SK-N-SH (cell line): ENCODE data around the gene ERC2. TPM values are rescaled to one million over a fixed set of nuclear protein-coding genes. Genes with fewer than 3 reads are reported as not detected.

Experiments
- CTCF ChIA-PET: fragments of 300-600, 350-600 bp; formaldehyde crosslinking; extraction: SDS; loops from one replicate; lab custom pipeline; 2021; lab: Yijun Ruan, JAX
- POLR2A ChIA-PET: fragments of 350-600 bp; sonication (Branson Sonifier 250); formaldehyde crosslinking; extraction: SDS; loops from one replicate; lab custom pipeline; 2020; ENCODE audit warnings: antibody characterized with exemption, inconsistent platforms; lab: Yijun Ruan, JAX
- DNase-seq: peaks from one replicate; pipeline ENCODE4 v3.0.0; 2012
- H2AFZ ChIP-seq: fragments of 200-600 bp; sonication (generic); 2 replicates; pipeline ENCODE4 v1.8.1; 2016; ENCODE audit warnings: antibody characterized with exemption, mild to moderate bottlenecking, low read depth
- H3F3A ChIP-seq: fragments of 200-600 bp; sonication (generic); replicated peaks from 2 replicates; pipeline ENCODE3; 2016; ENCODE audit warnings: antibody characterized with exemption, mild to moderate bottlenecking; ENCODE audit not compliant: insufficient read depth
- H3K27ac ChIP-seq, 2 experiments: fragments of 200-500 bp in 1 of 2; fragments of 200-600 bp in 1 of 2; sonication (Bioruptor generic) in 1 of 2; sonication (generic), shearing (Covaris generic) in 1 of 2; 2 replicates each; pipeline versions ENCODE4 v1.5.1 to v1.6.1; 2014 to 2016; ENCODE audit warnings: low read depth in 2 of 2, inconsistent platforms in 1 of 2, low read length in 1 of 2, mild to moderate bottlenecking in 1 of 2, mixed read lengths in 1 of 2
- H3K27me3 ChIP-seq: fragments of 200-600 bp; sonication (generic), shearing (Covaris generic); 2 replicates; pipeline ENCODE4 v1.6.1; 2016; ENCODE audit warnings: mixed run types; ENCODE audit not compliant: insufficient read depth
- H3K36me3 ChIP-seq, 2 experiments: fragments of 200-500 bp in 1 of 2; fragments of 200-600 bp in 1 of 2; sonication (Bioruptor generic) in 1 of 2; sonication (generic) in 1 of 2; replicated peaks in 1 of 2; 2 replicates each; pipeline versions ENCODE3 to v1.5.1; 2014 to 2016; ENCODE audit warnings: low read length in 1 of 2, mild to moderate bottlenecking in 1 of 2; ENCODE audit not compliant: insufficient read depth in 2 of 2, control insufficient read depth in 1 of 2
- H3K4me1 ChIP-seq, 2 experiments: fragments of 200-500 bp in 1 of 2; fragments of 200-600 bp in 1 of 2; sonication (Bioruptor generic) in 1 of 2; sonication (generic), shearing (Covaris generic) in 1 of 2; 2 replicates each; pipeline versions ENCODE4 v1.5.1 to v1.6.1; 2014 to 2016; ENCODE audit warnings: low read depth in 1 of 2, low read length in 1 of 2, mixed run types in 1 of 2; ENCODE audit not compliant: insufficient read depth in 2 of 2, control insufficient read depth in 1 of 2
- H3K4me2 ChIP-seq: fragments of 200-600 bp; sonication (generic), shearing (Covaris generic); 2 replicates; pipeline ENCODE4 v1.6.1; 2017; ENCODE audit warnings: mixed run types
- H3K4me3 ChIP-seq, 2 experiments: fragments of 200-500 bp in 1 of 2; fragments of 200-600 bp in 1 of 2; sonication (Bioruptor generic) in 1 of 2; sonication (generic), shearing (Covaris generic) in 1 of 2; 2 replicates each; pipeline versions ENCODE4 v1.5.1 to v1.8.1; 2014 to 2016; ENCODE audit warnings: low read depth in 2 of 2, inconsistent platforms in 1 of 2, low read length in 1 of 2, mild to moderate bottlenecking in 1 of 2, mixed read lengths in 1 of 2, moderate library complexity in 1 of 2
- H3K79me2 ChIP-seq: fragments of 200-600 bp; sonication (generic); 2 replicates; pipeline ENCODE4 v1.8.1; 2017; ENCODE audit warnings: mild to moderate bottlenecking; ENCODE audit not compliant: insufficient read depth
- H3K9ac ChIP-seq: fragments of 200-600 bp; sonication (generic); 2 replicates; pipeline ENCODE4 v1.6.1; 2017; ENCODE audit warnings: mixed run types
- H3K9me2 ChIP-seq: fragments of 200-600 bp; sonication (generic); 2 replicates; pipeline ENCODE4 v1.6.1; 2017; ENCODE audit warnings: mixed run types
- H3K9me3 ChIP-seq: fragments of 200-600 bp; sonication (generic); 2 replicates; pipeline ENCODE4 v1.6.1; 2017; ENCODE audit warnings: mixed run types, mild to moderate bottlenecking, moderate library complexity
- H4K20me1 ChIP-seq: fragments of 200-600 bp; sonication (generic); 2 replicates; pipeline ENCODE4 v1.6.1; 2017; ENCODE audit warnings: mild to moderate bottlenecking, mixed run types; ENCODE audit not compliant: insufficient read depth
- EZH2phosphoT487 ChIP-seq: fragments of 200-600 bp; sonication (generic); IDR thresholded peaks from 2 replicates; pipeline ENCODE4 v1.6.1; 2017; ENCODE audit warnings: low read depth, mixed run types, mild to moderate bottlenecking, antibody characterized with exemption, moderate library complexity, borderline replicate concordance
- FOXJ3 ChIP-seq: sonication (generic); formaldehyde crosslinking; IDR thresholded peaks from 2 replicates; pipeline ENCODE4 v1.5.1; 2020; ENCODE audit warnings: mild to moderate bottlenecking, missing genetic modification reagents
- FOXM1 ChIP-seq: IDR thresholded peaks from 2 replicates; pipeline ENCODE4 v1.4.0; 2012; ENCODE audit warnings: low read depth, mild to moderate bottlenecking
- GABPA ChIP-seq: IDR thresholded peaks from 2 replicates; pipeline ENCODE4 v1.4.0; 2012; ENCODE audit warnings: low read depth, mild to moderate bottlenecking
- PBX3 ChIP-seq: IDR thresholded peaks from 2 replicates; pipeline ENCODE4; 2012
- RCOR1 ChIP-seq: fragments of 150-350 bp; IDR thresholded peaks from 2 replicates; pipeline ENCODE4 v1.6.1; 2017; ENCODE audit warnings: antibody characterized with exemption, low read length
- REST ChIP-seq: IDR thresholded peaks from 2 replicates; pipeline ENCODE4 v1.6.1; 2012; ENCODE audit warnings: mild to moderate bottlenecking, low read depth, low read length, moderate library complexity
- RXRA ChIP-seq: IDR thresholded peaks from 2 replicates; pipeline ENCODE4 v1.4.0; 2012; ENCODE audit warnings: low read depth, mild to moderate bottlenecking, borderline replicate concordance
- SIN3A ChIP-seq: IDR thresholded peaks from 2 replicates; pipeline ENCODE4 v1.6.1; 2012; ENCODE audit warnings: low read depth, mild to moderate bottlenecking, low read length, moderate library complexity, borderline replicate concordance
- TCF12 ChIP-seq: IDR thresholded peaks from 2 replicates; pipeline ENCODE4 v1.4.0; 2012
- TEAD4 ChIP-seq: IDR thresholded peaks from 2 replicates; pipeline ENCODE4 v1.4.0; 2012; ENCODE audit warnings: mild to moderate bottlenecking, borderline replicate concordance; ENCODE audit not compliant: insufficient read depth
- WGBS: methylation state at CpG from one replicate; pipeline ENCODE4 v1.1.6; 2017; ENCODE audit warnings: low lambda C conversion rate; 5-methylcytosine and 5-hydroxymethylcytosine counted together
- polyA plus RNA-seq, 3 experiments: library from polyadenylated mRNA; depleted of rRNA; stranded (reverse); fragments of >200 nt; gene quantifications; 2 replicates each; pipeline ENCODE4 v1.2.3, GENCODE V29; 2012

The ERC2 gene
- polyA plus RNA-seq, 1 of the 3 experiments (the other 2 are of a cell fraction) = 1.6 TPM

GRCh38 chr3:55498520-55498919 is 969.7 kb downstream of the ERC2 start:
- Histone ChIP-seq H3F3A (no peaks in the 10 kb centered on the region), H3K36me3 (no peaks in the 10 kb centered on the region), H3K9ac (no peak overlapping the region), H3K9me2 (no peaks in the 10 kb centered on the region), H4K20me1 (no peaks in the 10 kb centered on the region), H3K27ac (no peak overlapping the region), H3K4me1 (no peaks in the 10 kb centered on the region), H3K9me3 (no peaks in the 10 kb centered on the region), H3K79me2 (no peaks in the 10 kb centered on the region), H3K4me2 (no peak overlapping the region), H3K27me3 (no peaks in the 10 kb centered on the region), H2AFZ (no peak overlapping the region), H3K4me3 (no peak overlapping the region)
- ChIA-PET CTCF (no interaction called here), POLR2A (no interaction called here)
- DNase-seq = no peak
- TF ChIP-seq EZH2phosphoT487 = no peak
- 93% methylated on average over 4 of the region's 4 CpGs for WGBS

- H3K27ac ChIP-seq = no peak overlapping the region
- H2AFZ ChIP-seq = no peak overlapping the region
- no peaks in the 10 kb centered on the region for H3K36me3 ChIP-seq
- H3K79me2 ChIP-seq = no peaks in the 10 kb centered on the region
- no peak for TF ChIP-seq FOXJ3 (CRISPR knock-in tag)
- no peak for TF ChIP-seq SIN3A
- TF ChIP-seq TCF12 = no peak
- no peak for TF ChIP-seq TEAD4
- no peak for TF ChIP-seq PBX3
- no peak for TF ChIP-seq REST
- no peak for TF ChIP-seq RCOR1
- no peak for TF ChIP-seq GABPA
- TF ChIP-seq RXRA = no peak
- TF ChIP-seq FOXM1 = no peak
- TF ChIP-seq, all 33 proteins: peak for 0
- no peak overlapping the region for H3K4me2 ChIP-seq
- H3K9me3 ChIP-seq = no peaks in the 10 kb centered on the region
- no peaks in the 10 kb centered on the region for H4K20me1 ChIP-seq
- H3F3A ChIP-seq = no peaks in the 10 kb centered on the region
- no peak overlapping the region for H3K9ac ChIP-seq
- H3K9me2 ChIP-seq = no peaks in the 10 kb centered on the region
- no peaks in the 10 kb centered on the region for H3K4me1 ChIP-seq
- CTCF ChIA-PET = interaction anchor here (0.6 kb wide), 1 partner anchor 252 kb away, joined by 3 read pairs; no protein-coding TSS in a partner anchor
- H3K27me3 ChIP-seq = no peaks in the 10 kb centered on the region
- no peak overlapping the region for H3K4me3 ChIP-seq
- POLR2A ChIA-PET = no interaction called here
- DNase-seq = no peak
Observed at GRCh38 chr3:55497250-55497649, 971.0 kb downstream of the ERC2 start.
